SK-N-MC (cell line): ENCODE data around the gene ZNF324.
A peak's percentile ranks its signal among the peaks of the same experiment; 100 is the strongest.
"Not testable (repeated sequence)": the region's sequence is repeated elsewhere in the genome, so short reads cannot be mapped to it uniquely, and the experiment has no call there.

Experiments
- DNase-seq: peaks from one replicate; pipeline ENCODE4 v3.0.0-alpha.2; 2011; ENCODE audit warnings: low read depth, low spot score
- H3K27ac ChIP-seq: fragments of 200-600 bp; sonication (generic); 2 replicates; pipeline ENCODE4 v1.5.1; 2016; ENCODE audit warnings: mixed run types
- H3K36me3 ChIP-seq: fragments of 200-600 bp; sonication (generic); 2 replicates; pipeline ENCODE4 v1.6.1; 2017; ENCODE audit warnings: antibody characterized with exemption, low read length, mixed read lengths; ENCODE audit not compliant: insufficient read depth
- H3K4me3 ChIP-seq: fragments of 200-600 bp; sonication (generic); 2 replicates; pipeline ENCODE4 v1.5.1; 2016
- H3K9ac ChIP-seq: fragments of 200-600 bp; sonication (generic); 2 replicates; pipeline ENCODE4 v1.8.0; 2017; ENCODE audit warnings: mixed run types, mixed read lengths; ENCODE audit not compliant: insufficient read length
- H3K9me3 ChIP-seq: fragments of 200-600 bp; sonication (generic); 2 replicates; pipeline ENCODE4 v1.6.1; 2017; ENCODE audit warnings: low read depth, mild to moderate bottlenecking, antibody characterized with exemption, low read length, moderate library complexity, mixed read lengths
- EZH2 ChIP-seq: fragments of 200-600 bp; sonication (generic); IDR thresholded peaks from one replicate; pipeline ENCODE4 v1.6.1; 2017; ENCODE audit warnings: antibody characterized with exemption
- FOXP2 ChIP-seq: optimal IDR thresholded peaks from 2 replicates; pipeline ENCODE3; 2011; ENCODE audit warnings: mild to moderate bottlenecking, moderate library complexity; ENCODE audit not compliant: insufficient read depth; ENCODE audit errors: extremely low read length, control extremely low read depth
- POLR2AphosphoS5 ChIP-seq: IDR thresholded peaks from 2 replicates; pipeline ENCODE4 v1.6.1; 2012; ENCODE audit warnings: mild to moderate bottlenecking, low read depth, low read length, borderline replicate concordance

ZNF324 gene

GRCh38 chr19:58466760-58467589 is at the start of gene ZNF324:
ZNF324 (plus strand) TSS chr19:58467080; CDS start chr19:58469186, 2,106 bp downstream.
- Histone ChIP-seq H3K36me3 (no peaks in the 10 kb centered on the region; the same call in 1 of the 2 replicates), H3K27ac (no peak within 1 kb of the TSS)
- peak; percentile 58 for DNase-seq

GRCh38 chr19:58428617-58429016 is 38.3 kb upstream of the ZNF324 start:
- Histone ChIP-seq H3K36me3 (no peaks in the 10 kb centered on the region), H3K9ac (no peak overlapping the region), H3K9me3 (0 out of 2 replicates have a peak, but pooled peaks cover 6% of the 10 kb centered on the region), H3K4me3 (no peak overlapping the region), H3K27ac (no peak overlapping the region)
- TF ChIP-seq POLR2AphosphoS5 (no peak), EZH2 (no peak), FOXP2 (no peak)
- DNase-seq = no peak

More at GRCh38 chr19:58466760-58467589, at the start of gene ZNF324:
- TF ChIP-seq FOXP2 = peak; percentile 55
- peak; percentile 82 for TF ChIP-seq POLR2AphosphoS5
- no peak for TF ChIP-seq EZH2
- H3K9ac ChIP-seq = peak within 1 kb of the TSS; percentile 83
- peak within 1 kb of the TSS; percentile 93 for H3K4me3 ChIP-seq
- no peaks in the 10 kb centered on the region for H3K9me3 ChIP-seq

DNA sequence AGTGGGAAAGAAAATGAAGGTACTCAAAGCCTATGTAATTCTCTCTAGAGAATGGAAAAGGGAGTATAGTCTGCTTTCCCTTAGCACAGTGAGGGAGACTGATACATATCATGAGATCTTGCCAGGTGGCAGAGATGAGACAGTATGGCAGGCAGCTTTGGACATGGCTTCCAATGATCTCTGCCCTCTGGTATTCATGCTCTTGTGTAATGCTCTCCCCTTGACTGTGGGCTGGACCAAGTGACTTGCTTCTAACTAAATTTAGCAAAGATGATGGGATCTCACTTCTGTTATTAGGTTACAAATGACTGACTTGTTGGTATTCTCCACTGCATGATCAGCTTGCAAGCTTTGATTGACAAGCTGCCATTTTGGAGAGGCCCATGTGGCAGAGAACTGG is 37.1 kb upstream of the ZNF324 start:
- Histone ChIP-seq H3K9me3 (0 out of 2 replicates have a peak, but pooled peaks cover 11% of the 10 kb centered on the region), H3K36me3 (no peaks in the 10 kb centered on the region), H3K27ac (no peak overlapping the region), H3K9ac (no peak overlapping the region), H3K4me3 (no peak overlapping the region)
- TF ChIP-seq POLR2AphosphoS5 (no peak), EZH2 (no peak), FOXP2 (no peak)
- DNase-seq = no peak

DNA sequence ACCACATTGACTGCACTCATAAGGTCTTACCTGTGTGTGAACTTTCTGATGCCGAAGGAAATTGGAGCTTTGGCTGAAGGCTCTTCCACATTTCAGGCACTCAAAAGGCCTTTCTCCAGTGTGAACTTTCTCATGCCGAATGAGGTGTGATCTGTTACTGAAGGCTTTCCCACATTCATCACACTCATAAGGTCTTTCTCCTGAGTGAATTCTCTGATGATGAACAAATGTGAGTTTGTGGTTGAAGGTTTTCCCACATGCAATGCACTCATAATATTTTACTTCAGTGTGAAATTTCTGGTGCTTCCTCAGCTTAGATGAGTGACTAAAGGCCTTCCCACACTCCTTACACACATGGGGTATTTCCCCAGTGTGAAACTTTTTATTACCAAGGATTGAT is 32.7 kb upstream of the ZNF324 start:
- H3K9ac ChIP-seq = no peak overlapping the region
- no peak for DNase-seq
- no peaks in the 10 kb centered on the region for H3K36me3 ChIP-seq
- TF ChIP-seq FOXP2 = no peak
- TF ChIP-seq POLR2AphosphoS5 = no peak
- TF ChIP-seq EZH2 = no peak
- H3K4me3 ChIP-seq = no peak overlapping the region
- H3K9me3 ChIP-seq = 0 out of 2 replicates have a peak, but pooled peaks cover 11% of the 10 kb centered on the region
- H3K27ac ChIP-seq = no peak overlapping the region

DNA sequence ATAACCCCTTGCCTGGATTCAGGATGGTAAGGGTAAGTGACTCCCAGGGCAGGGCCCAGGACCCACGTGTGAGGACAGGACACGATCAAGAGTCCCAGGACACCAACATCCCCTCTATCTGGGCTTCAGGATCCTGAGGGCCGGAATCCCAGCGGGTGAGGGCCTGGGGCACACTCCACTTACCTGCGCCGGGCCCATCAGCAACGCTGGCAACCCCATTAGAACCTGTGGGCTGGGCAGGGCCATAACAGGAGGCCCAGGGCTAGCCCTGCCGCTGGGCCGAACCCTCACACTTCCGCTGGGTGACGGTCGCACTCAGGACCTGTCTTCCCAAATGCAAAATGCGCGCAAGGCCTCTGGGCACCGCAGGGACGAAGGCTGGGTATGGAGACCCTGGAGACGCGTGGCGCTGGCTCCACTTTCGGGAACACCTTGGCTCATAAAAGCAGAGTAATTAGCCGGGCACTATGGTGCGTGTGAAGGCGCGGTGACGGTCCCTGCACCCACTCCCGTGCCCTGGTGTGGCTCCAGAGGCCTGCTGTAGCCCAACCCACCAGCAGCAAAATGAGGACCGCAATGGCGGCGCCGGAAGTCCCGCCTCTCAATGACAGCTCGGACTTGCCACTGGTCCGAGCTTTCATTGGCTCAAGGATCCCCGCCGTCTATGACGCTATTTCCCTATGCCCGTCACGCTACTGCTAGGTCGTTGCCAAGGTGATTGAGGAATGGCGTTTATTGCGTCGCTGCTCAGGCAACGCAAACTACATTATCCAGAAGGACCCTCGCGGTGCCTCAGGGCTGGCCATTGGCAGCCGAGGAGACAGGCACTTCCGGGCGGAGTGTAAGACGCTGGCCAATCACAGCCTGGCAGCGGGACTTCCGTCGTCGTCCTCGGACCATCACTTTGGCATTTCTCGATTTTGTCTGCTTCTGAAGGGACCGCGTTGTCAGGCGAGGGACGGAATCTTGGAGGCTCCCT is 27.0 kb upstream of the ZNF324 start, which contains the start of gene ZNF132:
Gene ZNF132, minus strand, starts transcription at position 578 of the 979 bp plus-strand sequence. Its CDS starts 332 bp downstream, at position 246.
- H3K36me3 ChIP-seq = no peaks in the 10 kb centered on the region
- H3K9ac ChIP-seq = no peak within 1 kb of the TSS
- DNase-seq = peak; percentile 12
- H3K4me3 ChIP-seq = no peak within 1 kb of the TSS
- H3K9me3 ChIP-seq = no peaks in the 10 kb centered on the region
- H3K27ac ChIP-seq = no peak within 1 kb of the TSS
- no peak for TF ChIP-seq EZH2
- no peak for TF ChIP-seq FOXP2
- no peak for TF ChIP-seq POLR2AphosphoS5

GRCh38 chr19:58440556-58440955 is 26.3 kb upstream of the ZNF324 start:
- no peak for DNase-seq
- no peaks in the 10 kb centered on the region for H3K9me3 ChIP-seq
- no peak overlapping the region for H3K27ac ChIP-seq
- H3K9ac ChIP-seq = no peak overlapping the region
- H3K36me3 ChIP-seq = no peaks in the 10 kb centered on the region
- TF ChIP-seq FOXP2 (no peak), EZH2 (no peak), POLR2AphosphoS5 (no peak)
- no peak overlapping the region for H3K4me3 ChIP-seq

DNA sequence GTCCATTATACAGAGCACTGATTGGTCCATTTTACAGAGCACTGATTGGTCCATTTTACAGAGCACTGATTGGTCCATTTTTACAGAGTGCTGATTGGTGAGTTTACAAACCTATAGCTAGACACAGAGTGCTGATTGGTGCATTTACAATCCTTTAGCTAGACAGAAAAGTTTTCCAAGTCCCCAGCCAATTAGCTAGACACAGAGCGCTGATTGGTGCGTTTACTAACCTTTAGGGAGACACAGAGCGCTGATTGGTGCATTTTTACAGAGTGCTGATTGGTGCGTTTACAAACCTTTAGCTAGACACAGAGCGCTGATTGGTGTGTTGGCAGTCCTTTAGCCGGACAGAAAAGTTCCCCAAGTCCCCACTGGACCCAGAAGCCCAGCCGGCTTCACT is 23.9 kb upstream of the ZNF324 start:
- not testable (repeated sequence) for H3K4me3 ChIP-seq, DNase-seq, H3K36me3 ChIP-seq, H3K27ac ChIP-seq, H3K9me3 ChIP-seq, H3K9ac ChIP-seq

GRCh38 chr19:58448860-58449259 is 18.0 kb upstream of the ZNF324 start:
- H3K9me3 ChIP-seq, H3K27ac ChIP-seq, H3K9ac ChIP-seq, DNase-seq, H3K36me3 ChIP-seq, H3K4me3 ChIP-seq: not testable (repeated sequence)

DNA sequence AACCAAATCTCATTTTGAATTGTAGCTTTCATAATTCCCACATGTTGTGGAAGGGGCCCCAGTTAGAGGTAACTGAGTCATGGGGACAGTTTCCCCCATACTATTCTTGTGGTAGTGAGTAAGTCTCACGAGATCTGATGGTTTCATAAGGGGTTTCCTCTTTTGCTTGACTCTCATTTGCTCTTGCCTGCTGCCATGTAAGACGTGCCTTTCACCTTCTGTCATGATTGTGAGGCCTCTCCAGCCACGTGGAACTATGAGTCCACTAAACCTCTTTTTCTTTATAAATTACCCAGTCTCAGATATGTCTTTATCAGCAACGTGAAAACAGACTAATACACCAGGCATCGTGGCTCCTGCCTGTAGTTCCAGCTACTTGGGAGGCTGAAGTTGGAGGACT is 16.9 kb upstream of the ZNF324 start:
- DNase-seq, H3K27ac ChIP-seq, H3K36me3 ChIP-seq, H3K9ac ChIP-seq, H3K9me3 ChIP-seq, H3K4me3 ChIP-seq: not testable (repeated sequence)
